K562 (cell line): ENCODE data around the gene RSAD1. TPM values are rescaled to one million over a fixed set of nuclear protein-coding genes. Genes with fewer than 3 reads are reported as not detected.

Experiments
- CAMTA2 ChIP-seq: fragments of 250-450 bp; sonication (Bioruptor Pico); conservative IDR thresholded peaks from 2 replicates; pipeline ENCODE4 v1.5.1; 2022
- E2F3 ChIP-seq: fragments of 250-450 bp; sonication (Bioruptor Pico); IDR thresholded peaks from 2 replicates; pipeline ENCODE4 v1.4.0; 2020; ENCODE audit warnings: mild to moderate bottlenecking
- KAT8 ChIP-seq: fragments of 450-650 bp; IDR thresholded peaks from 2 replicates; pipeline ENCODE4 v1.6.1; 2016; ENCODE audit warnings: low read depth, mild to moderate bottlenecking
- MEF2D ChIP-seq: conservative IDR thresholded peaks from 2 replicates; pipeline ENCODE4 v1.6.1; 2016; ENCODE audit warnings: low read depth, missing genetic modification characterization, missing compliant biosample characterization
- NELFE ChIP-seq: IDR thresholded peaks from 2 replicates; pipeline ENCODE4 v1.6.1; 2011; ENCODE audit warnings: mild to moderate bottlenecking; ENCODE audit not compliant: insufficient read depth, insufficient read length
- PHB ChIP-seq: fragments of 250-450 bp; sonication (Bioruptor Pico); IDR thresholded peaks from 2 replicates; pipeline ENCODE4 v1.5.0; 2021
- PHF8 ChIP-seq: fragments of 200-600 bp; sonication (generic); IDR thresholded peaks from 2 replicates; pipeline ENCODE4 v1.6.1; 2012; ENCODE audit warnings: mixed run types, mild to moderate bottlenecking, inconsistent platforms, low read length, moderate library complexity, borderline replicate concordance
- RBM17 ChIP-seq: fragments of 200-400 bp; formaldehyde crosslinking; IDR thresholded peaks from 2 replicates; pipeline ENCODE4 v1.6.1; 2017; ENCODE audit warnings: low read depth, mild to moderate bottlenecking, low read length, borderline replicate concordance
- RERE ChIP-seq: sonication (generic); formaldehyde crosslinking; IDR thresholded peaks from 2 replicates; pipeline ENCODE4 v1.8.0; 2023; ENCODE audit warnings: missing genetic modification reagents, mild to moderate bottlenecking, borderline replicate concordance
- SRF ChIP-seq, 2 experiments: fragments of 250-450, 450-650 bp in 1 of 2; sonication (Bioruptor Pico) in 1 of 2; sonication (generic) in 1 of 2; formaldehyde crosslinking; IDR thresholded peaks; 2 replicates each; pipeline versions ENCODE4 v1.5.0 to v1.5.1; 2020 to 2022; ENCODE audit warnings: mild to moderate bottlenecking in 1 of 2, missing genetic modification reagents in 1 of 2
- TCF3 ChIP-seq: sonication (generic); formaldehyde crosslinking; IDR thresholded peaks from 2 replicates; pipeline ENCODE4 v1.4.0; 2020; ENCODE audit warnings: mild to moderate bottlenecking, missing genetic modification reagents
- TCF7L2 ChIP-seq: fragments of 150-350 bp; IDR thresholded peaks from 2 replicates; pipeline ENCODE4 v1.6.1; 2016; ENCODE audit warnings: low read depth, mild to moderate bottlenecking, low read length, moderate library complexity
- ZBTB2 ChIP-seq: fragments of 450-650 bp; IDR thresholded peaks from 2 replicates; pipeline ENCODE4 v1.6.1; 2016; ENCODE audit warnings: antibody characterized with exemption
- ZNF277 ChIP-seq: fragments of 250-450 bp; sonication (Bioruptor Pico); IDR thresholded peaks from 2 replicates; pipeline ENCODE4 v1.8.0; 2022; ENCODE audit warnings: inconsistent platforms, mild to moderate bottlenecking, moderate library complexity, borderline replicate concordance
- polyA plus RNA-seq, 8 experiments: library from polyadenylated mRNA; depleted of rRNA in 4 of 8; stranded (reverse) in 5 of 8; unstranded in 3 of 8; fragments of >200 nt; fragmentation: Nextera tagmentation in 2 of 8; fragmentation: Illumina TruSeq in 1 of 8; extraction: Ambion mirVana in 2 of 8; extraction: Trizol in 1 of 8; gene quantifications; 2 replicates each; pipeline versions ENCODE4 v1.2.1 to v1.2.3, GENCODE V29; 2011 to 2014; ENCODE audit warnings: inconsistent platforms in 1 of 8, missing spikeins in 1 of 8
- total RNA-seq, 7 experiments: library from RNA; depleted of rRNA in 6 of 7; stranded (reverse); fragments of >200 nt in 6 of 7; fragmentation: Illumina TruSeq in 2 of 7; extraction: Trizol in 2 of 7; gene quantifications; 2 replicates each; pipeline versions ENCODE4 v1.2.1 to v1.2.3, GENCODE V29; 2011 to 2021; ENCODE audit warnings: low replicate concordance in 1 of 7
- TF ChIP-seq, protein P1 (sequence below): fragments of 150-350 bp; conservative IDR thresholded peaks from 2 replicates; pipeline ENCODE4 v1.6.1; 2014; ENCODE audit warnings: low read length
- TF ChIP-seq, protein P2 (sequence below): sonication (generic); formaldehyde crosslinking; IDR thresholded peaks from 2 replicates; pipeline ENCODE4 v1.8.1; 2023; ENCODE audit warnings: mild to moderate bottlenecking, missing genetic modification reagents

Gene RSAD1
- total and polyA plus RNA-seq, 9 of the 15 experiments (the other 6 are each of a cell fraction or from before 2014, with no cell fraction given): 4.5 to 42.5 (median 26.8) TPM

GRCh38 chr17:50448643-50449042, 30.0 kb upstream of the RSAD1 start (continued):
- no peak for TF ChIP-seq KAT8
- no peak for TF ChIP-seq ZNF277 (CRISPR knock-in tag)
- peak; percentile 82; the same call in 1 of the 2 replicates for TF ChIP-seq E2F3 (CRISPR knock-in tag)
- TF ChIP-seq, protein P1, sequence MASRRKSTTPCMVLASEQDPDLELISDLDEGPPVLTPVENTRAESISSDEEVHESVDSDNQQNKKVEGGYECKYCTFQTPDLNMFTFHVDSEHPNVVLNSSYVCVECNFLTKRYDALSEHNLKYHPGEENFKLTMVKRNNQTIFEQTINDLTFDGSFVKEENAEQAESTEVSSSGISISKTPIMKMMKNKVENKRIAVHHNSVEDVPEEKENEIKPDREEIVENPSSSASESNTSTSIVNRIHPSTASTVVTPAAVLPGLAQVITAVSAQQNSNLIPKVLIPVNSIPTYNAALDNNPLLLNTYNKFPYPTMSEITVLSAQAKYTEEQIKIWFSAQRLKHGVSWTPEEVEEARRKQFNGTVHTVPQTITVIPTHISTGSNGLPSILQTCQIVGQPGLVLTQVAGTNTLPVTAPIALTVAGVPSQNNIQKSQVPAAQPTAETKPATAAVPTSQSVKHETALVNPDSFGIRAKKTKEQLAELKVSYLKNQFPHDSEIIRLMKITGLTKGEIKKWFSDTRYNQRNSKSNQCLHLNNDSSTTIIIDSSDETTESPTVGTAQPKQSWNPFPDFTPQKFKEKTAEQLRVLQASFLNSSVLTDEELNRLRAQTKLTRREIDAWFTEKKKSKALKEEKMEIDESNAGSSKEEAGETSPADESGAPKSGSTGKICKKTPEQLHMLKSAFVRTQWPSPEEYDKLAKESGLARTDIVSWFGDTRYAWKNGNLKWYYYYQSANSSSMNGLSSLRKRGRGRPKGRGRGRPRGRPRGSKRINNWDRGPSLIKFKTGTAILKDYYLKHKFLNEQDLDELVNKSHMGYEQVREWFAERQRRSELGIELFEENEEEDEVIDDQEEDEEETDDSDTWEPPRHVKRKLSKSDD: no peak
- TF ChIP-seq ZBTB2: no peak
- no peak for TF ChIP-seq TCF7L2
- TF ChIP-seq SRF (CRISPR knock-in tag; IDR thresholded peaks at IDR 0.05): no peak
- TF ChIP-seq TCF3 (CRISPR knock-in tag): no peak
- no peak for TF ChIP-seq PHF8
- no peak for TF ChIP-seq RERE (CRISPR knock-in tag)
- no peak for TF ChIP-seq NELFE
- TF ChIP-seq CAMTA2 (CRISPR knock-in tag): no peak
- TF ChIP-seq PHB (CRISPR knock-in tag): no peak
- no peak for TF ChIP-seq RBM17
- TF ChIP-seq, protein P2, sequence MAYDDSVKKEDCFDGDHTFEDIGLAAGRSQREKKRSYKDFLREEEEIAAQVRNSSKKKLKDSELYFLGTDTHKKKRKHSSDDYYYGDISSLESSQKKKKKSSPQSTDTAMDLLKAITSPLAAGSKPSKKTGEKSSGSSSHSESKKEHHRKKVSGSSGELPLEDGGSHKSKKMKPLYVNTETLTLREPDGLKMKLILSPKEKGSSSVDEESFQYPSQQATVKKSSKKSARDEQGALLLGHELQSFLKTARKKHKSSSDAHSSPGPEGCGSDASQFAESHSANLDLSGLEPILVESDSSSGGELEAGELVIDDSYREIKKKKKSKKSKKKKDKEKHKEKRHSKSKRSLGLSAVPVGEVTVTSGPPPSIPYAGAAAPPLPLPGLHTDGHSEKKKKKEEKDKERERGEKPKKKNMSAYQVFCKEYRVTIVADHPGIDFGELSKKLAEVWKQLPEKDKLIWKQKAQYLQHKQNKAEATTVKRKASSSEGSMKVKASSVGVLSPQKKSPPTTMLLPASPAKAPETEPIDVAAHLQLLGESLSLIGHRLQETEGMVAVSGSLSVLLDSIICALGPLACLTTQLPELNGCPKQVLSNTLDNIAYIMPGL (CRISPR knock-in tag): no peak
- peak; percentile 80 for TF ChIP-seq MEF2D
